Mucosa of stomach (tissue), 1 donor: ENCODE data around the gene LGALS16.
"Not testable (repeated sequence)": the region's sequence is repeated elsewhere in the genome, so short reads cannot be mapped to it uniquely, and the experiment has no call there.

Experiments used
- H3K27me3 ChIP-seq: one replicate; pipeline ENCODE4 v1.7.0; 2013; ENCODE audit warnings: mild to moderate bottlenecking, low read length; ENCODE audit not compliant: control insufficient read depth, insufficient read depth
- H3K36me3 ChIP-seq: one replicate; pipeline ENCODE4 v1.7.0; 2013; ENCODE audit warnings: low read length; ENCODE audit not compliant: control insufficient read depth, insufficient read depth
- H3K4me1 ChIP-seq: one replicate; pipeline ENCODE4 v1.7.0; 2013; ENCODE audit warnings: mild to moderate bottlenecking, low read length; ENCODE audit not compliant: control insufficient read depth, insufficient read depth
- H3K4me3 ChIP-seq: one replicate; pipeline ENCODE4 v1.7.0; 2013; ENCODE audit warnings: low read length
- H3K9ac ChIP-seq: one replicate; pipeline ENCODE4 v1.7.0; 2013; ENCODE audit warnings: mild to moderate bottlenecking, low read length, moderate library complexity
- H3K9me3 ChIP-seq: one replicate; pipeline ENCODE4 v1.7.0; 2013; ENCODE audit warnings: mild to moderate bottlenecking, low read length, moderate library complexity; ENCODE audit not compliant: control insufficient read depth
- donor health status: Pancreatic carcinoma.

LGALS16 gene

DNA sequence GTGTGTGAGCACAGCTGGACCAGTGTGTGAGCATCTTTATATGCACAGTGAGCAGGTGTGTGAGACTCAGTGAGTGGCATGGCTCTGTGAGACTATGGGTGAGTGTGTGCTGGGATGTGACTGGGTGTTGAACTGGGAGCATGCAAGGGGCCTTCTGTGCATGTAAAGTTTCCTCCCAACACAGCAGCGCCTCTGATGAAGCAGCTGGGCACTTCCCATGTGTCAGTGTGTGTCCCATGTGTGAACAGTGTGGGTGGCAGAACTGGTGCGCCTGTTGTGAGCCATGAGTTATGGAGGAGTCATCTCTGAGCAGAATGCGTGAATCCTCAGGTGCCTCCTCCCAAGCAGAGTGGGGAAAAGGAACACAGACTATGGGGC is 24.1 kb downstream of the LGALS16 start:
- Histone ChIP-seq H3K4me3 (no peak overlapping the region), H3K27me3 (no peaks in the 10 kb centered on the region), H3K9ac (no peak overlapping the region)

DNA sequence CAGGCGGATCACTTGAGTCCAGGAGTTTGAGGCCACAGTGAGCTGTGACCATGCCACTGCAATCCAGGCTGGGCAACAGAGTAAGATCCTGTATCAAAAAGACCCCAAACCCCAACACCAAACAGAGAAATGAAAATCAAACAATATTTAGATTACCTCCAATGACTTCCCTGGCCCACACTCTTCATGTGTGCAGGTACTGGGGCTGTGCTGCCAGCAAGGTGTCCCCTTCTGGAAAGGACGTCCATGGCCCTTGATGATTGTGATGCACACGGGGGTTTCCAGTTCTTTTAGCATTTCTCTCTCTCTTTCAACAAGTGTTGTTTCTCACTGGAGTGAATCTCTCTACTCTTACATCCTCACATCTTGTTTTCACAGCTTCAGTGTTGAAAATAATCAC is 24.9 kb downstream of the LGALS16 start:
- H3K27me3 ChIP-seq: no peaks in the 10 kb centered on the region
- H3K4me3 ChIP-seq: no peak overlapping the region
- no peak overlapping the region for H3K9ac ChIP-seq
- H3K4me1 ChIP-seq: no peaks in the 10 kb centered on the region
- no peaks in the 10 kb centered on the region for H3K9me3 ChIP-seq
- H3K36me3 ChIP-seq: no peaks in the 10 kb centered on the region

More for the DNA sequence above, 24.1 kb downstream of the LGALS16 start:
- H3K36me3 ChIP-seq: no peaks in the 10 kb centered on the region
- no peaks in the 10 kb centered on the region for H3K9me3 ChIP-seq
- H3K4me1 ChIP-seq: no peaks in the 10 kb centered on the region

DNA sequence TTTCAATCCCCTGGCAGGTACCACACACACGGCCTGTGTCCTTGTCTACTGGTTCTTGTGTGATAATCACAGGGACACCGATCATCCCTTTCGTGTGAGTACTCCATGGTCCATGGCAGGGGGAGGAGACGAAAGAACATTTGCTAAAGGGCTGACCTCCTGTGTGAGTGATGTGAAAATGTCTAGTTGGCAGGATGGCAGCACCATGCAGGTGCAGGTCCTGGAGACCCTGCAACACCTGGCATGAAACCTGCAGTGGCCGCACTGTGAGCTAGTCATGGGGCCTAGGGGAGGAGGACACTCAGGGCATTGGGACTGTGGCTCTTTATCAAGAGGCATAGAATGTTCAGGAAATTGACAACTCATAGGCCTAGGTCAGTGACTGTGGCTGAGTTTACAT is 25.7 kb downstream of the LGALS16 start:
- Histone ChIP-seq H3K27me3 (no peaks in the 10 kb centered on the region), H3K4me1 (no peaks in the 10 kb centered on the region), H3K36me3 (no peaks in the 10 kb centered on the region), H3K9me3 (no peaks in the 10 kb centered on the region), H3K4me3 (no peak overlapping the region), H3K9ac (no peak overlapping the region)

DNA sequence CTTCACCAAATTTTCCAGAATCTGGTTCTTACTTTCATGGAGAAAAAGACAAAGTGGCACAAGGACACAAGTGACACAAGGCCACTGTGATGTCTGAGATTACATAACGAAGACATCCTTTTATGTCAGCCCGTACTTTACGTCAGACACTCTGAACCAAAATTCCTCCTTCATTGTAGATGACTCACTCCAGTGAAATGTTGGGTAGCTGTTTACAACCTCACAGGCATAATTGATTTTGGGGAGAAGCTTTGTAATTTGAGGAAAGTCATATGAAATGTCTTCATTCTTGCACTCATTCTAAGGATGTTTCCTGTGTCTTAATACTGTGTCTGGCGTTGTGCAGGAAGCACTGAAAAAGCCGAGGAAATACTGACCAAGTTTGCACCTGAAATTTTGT is 28.6 kb downstream of the LGALS16 start:
- Histone ChIP-seq H3K4me1 (no peaks in the 10 kb centered on the region), H3K4me3 (no peak overlapping the region), H3K36me3 (no peaks in the 10 kb centered on the region), H3K9ac (no peak overlapping the region), H3K27me3 (no peaks in the 10 kb centered on the region), H3K9me3 (no peaks in the 10 kb centered on the region)

DNA sequence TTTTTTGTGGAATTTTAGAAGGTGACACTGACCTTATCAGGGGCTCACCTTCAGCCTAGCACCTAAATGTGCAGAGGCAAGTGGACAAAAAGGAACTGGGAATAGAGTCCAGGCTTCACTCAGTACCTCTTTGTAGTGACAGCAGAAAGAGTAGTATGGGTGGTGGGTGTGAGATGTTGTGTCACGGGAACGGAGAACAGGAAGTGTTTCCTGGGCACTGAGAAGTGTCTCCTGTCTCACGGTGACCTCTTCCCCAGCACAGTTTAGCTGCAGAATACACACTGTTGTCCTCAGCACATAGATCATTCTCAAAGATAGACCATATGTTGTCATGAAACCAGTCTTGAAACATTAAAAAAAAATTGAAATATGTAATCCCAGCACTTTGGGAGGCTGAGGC is 31.0 kb downstream of the LGALS16 start:
- Histone ChIP-seq H3K9me3 (no peaks in the 10 kb centered on the region), H3K9ac (no peak overlapping the region), H3K4me1 (no peaks in the 10 kb centered on the region), H3K36me3 (no peaks in the 10 kb centered on the region), H3K27me3 (no peaks in the 10 kb centered on the region), H3K4me3 (no peak overlapping the region)

DNA sequence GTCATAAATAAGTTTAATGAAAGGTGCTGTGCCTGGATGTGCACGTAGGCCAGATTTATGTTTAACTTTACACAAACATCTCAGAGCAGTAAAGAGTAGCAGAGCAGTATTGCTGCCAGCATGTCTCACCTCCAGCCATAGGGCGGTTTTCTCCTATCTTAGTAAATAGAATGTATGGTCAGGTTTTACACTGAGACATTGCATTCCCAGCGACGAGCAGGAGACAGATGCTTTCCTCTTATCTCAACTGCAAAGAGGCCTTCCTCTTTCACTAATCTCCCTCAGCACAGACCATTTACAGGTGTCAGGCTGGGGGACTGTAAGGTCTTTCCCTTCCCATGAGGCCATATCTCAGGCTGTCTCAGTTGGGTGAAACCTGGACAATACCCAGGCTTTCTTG is 32.9 kb downstream of the LGALS16 start:
- not testable (repeated sequence) for H3K27me3 ChIP-seq, H3K4me1 ChIP-seq, H3K9me3 ChIP-seq

DNA sequence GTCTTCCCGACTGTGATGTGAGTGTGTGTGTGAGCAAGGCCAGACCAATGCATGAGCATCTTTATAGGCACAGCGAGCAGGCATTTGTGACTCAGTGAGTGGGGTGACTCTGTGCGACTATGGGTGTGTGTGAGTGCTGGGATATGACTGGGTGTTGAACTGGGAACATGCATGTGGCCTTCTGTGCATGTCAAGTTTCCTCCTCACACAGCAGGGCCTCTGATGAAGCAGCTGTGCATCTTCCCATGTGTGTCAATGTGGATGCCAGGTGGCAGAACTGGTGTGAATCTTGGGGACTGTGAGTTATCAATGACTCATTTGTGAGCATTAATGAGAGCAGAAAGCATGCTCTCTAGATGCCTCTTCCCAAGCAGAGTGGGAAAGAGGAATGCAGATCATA is 36.5 kb downstream of the LGALS16 start:
- Histone ChIP-seq H3K27me3 (no peaks in the 10 kb centered on the region), H3K36me3 (no peaks in the 10 kb centered on the region), H3K4me3 (no peak overlapping the region), H3K9ac (no peak overlapping the region), H3K9me3 (no peaks in the 10 kb centered on the region), H3K4me1 (no peaks in the 10 kb centered on the region)

More for the DNA sequence above, 32.9 kb downstream of the LGALS16 start:
- H3K4me3 ChIP-seq, H3K9ac ChIP-seq, H3K36me3 ChIP-seq: not testable (repeated sequence)

DNA sequence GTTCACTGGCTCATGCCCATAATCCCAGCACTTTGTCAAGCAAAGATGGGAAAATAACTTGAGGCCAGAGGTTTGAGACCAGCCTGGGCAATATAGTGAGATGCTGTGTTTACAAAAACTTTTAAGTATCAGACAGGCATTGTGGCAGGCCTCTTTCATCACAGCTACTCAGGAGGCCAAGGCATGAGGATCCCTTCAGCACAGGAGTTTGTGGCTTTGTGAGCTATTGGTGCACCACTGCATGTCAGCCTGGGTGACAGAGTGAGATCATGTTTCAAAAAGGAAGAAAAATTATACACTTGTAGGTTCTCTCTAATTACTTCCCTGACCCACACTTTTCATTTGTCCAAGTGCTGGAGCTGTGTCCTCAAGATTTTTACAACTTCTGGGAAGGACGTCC is 37.1 kb downstream of the LGALS16 start:
- Histone ChIP-seq H3K36me3 (no peaks in the 10 kb centered on the region), H3K9ac (no peak overlapping the region), H3K4me1 (no peaks in the 10 kb centered on the region), H3K9me3 (no peaks in the 10 kb centered on the region), H3K27me3 (no peaks in the 10 kb centered on the region), H3K4me3 (no peak overlapping the region)

DNA sequence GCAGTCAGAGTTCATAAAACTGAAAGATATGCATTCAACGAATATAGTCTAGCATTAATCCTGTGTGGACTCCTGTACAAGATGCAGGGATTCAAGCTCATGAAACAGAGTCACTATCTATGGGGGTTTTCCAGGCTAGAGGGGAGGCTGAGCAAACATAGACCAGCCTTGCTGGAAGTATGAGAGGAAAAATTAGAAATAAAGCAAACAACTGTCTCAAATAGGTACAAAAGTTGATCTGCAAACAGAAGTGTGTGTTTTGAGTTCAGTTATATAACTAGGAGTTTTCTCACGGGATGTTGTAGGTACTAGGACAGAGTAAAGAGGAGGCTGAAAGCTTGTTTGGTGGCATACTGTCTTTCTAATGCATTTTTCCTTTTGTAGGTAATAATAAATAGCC is 40.0 kb downstream of the LGALS16 start:
- H3K4me3 ChIP-seq: no peak overlapping the region
- no peaks in the 10 kb centered on the region for H3K27me3 ChIP-seq
- no peak overlapping the region for H3K9ac ChIP-seq

DNA sequence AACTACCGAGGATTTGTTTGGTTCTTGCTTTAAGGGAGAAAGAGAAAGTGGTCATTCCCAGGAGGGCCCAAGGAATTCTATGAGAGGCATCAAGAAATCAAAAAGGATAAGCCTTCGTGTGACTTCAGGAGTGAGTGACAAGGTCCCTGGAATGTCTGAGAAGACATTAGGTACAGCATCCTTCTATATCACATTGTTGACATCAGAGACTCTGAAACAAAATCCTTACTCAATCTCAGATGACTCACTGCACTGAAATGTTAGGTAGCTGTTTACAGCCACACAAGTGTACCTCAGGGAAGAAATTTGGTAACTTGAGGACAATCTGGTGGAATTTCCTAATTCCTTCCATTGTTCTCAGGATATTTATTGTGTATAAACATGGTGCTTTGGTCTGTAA is 40.7 kb downstream of the LGALS16 start:
- no peaks in the 10 kb centered on the region for H3K9me3 ChIP-seq
- H3K36me3 ChIP-seq: no peaks in the 10 kb centered on the region
- no peak overlapping the region for H3K9ac ChIP-seq
- no peaks in the 10 kb centered on the region for H3K27me3 ChIP-seq
- no peak overlapping the region for H3K4me3 ChIP-seq
- no peaks in the 10 kb centered on the region for H3K4me1 ChIP-seq

More for the DNA sequence above, 40.0 kb downstream of the LGALS16 start:
- no peaks in the 10 kb centered on the region for H3K36me3 ChIP-seq
- H3K9me3 ChIP-seq: no peaks in the 10 kb centered on the region
- H3K4me1 ChIP-seq: no peaks in the 10 kb centered on the region

DNA sequence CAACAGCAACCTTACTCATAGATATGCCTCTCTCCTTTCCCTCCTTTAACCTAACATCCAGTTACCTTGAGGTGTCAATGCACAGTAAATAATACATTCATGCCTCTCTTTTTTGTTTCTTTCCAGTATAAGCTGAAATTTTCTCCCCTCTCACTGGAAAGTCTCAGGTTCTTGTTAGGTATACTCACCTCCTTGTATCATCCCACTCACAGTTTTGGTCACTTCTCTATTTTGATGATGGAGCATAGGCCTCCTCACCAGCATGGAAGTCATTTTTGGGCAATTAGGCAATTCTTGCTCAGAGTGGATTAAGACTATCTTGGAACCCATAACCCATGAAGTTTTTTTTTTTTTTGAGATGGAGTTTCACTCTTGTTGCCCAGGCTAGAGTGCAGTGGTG is 42.8 kb downstream of the LGALS16 start:
- Histone ChIP-seq H3K36me3 (no peaks in the 10 kb centered on the region), H3K9ac (no peak overlapping the region), H3K4me1 (no peaks in the 10 kb centered on the region), H3K9me3 (no peaks in the 10 kb centered on the region), H3K27me3 (no peaks in the 10 kb centered on the region), H3K4me3 (no peak overlapping the region)

DNA sequence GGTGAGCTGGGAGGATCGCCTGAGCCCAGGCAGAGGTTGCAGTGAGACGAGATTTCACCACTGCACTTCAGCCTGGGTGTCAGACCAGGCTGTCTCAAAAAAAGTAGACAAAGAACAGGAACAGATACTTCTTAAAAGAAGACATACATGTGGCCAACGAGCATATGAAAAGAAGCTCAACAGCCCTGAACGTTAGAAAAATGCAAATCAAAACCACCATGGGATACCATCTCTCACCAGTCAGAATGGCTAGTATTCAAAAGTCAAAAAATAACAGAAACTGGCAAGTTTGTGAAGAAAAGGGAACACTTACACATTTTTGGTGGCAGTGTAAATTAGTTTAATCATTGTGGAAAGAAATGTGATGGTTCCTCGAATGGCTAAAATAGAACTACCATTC is 45.6 kb downstream of the LGALS16 start:
- no peaks in the 10 kb centered on the region for H3K27me3 ChIP-seq
- H3K9me3 ChIP-seq: no peaks in the 10 kb centered on the region
- H3K4me3 ChIP-seq: no peak overlapping the region

DNA sequence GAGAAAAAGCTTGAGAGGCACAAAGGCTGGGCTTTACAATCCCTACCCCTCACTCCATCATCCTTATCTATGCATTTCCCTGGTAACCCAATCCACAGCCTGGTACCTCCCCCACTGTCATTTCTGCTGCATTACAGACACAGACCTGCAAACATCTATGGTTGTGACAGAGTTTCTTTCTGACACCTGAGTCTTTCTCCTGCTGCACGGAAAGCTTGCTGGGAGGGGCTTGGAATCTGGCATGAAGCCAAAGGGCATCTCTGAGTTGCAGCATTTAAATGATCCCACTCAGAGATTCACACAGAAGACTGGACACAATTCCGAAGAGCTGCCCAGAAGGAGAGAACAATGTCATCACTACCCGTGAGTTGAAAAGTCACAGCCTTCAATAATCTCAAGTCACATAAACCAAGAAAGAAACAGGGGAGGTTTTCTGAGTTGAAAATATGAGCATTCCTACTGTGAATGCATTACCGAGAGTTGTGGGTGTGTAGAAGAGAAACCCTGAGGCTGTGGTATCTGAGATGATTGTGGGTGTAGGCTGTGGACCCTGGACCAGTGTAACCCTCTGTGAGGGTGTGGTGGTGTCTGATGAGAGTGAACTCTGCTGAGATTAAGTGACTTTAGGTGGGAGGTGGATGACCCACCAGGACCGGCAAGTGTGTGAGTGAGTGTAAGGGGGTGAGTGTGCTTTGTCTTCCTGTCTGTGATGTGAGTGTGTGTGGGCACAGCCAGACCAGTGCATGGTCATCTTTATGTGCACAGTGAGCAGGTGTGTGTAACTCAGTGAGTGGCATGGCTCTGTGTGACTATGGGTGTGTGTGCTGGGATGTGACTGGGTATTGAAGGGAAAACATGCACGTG is 48.7 kb downstream of the LGALS16 start, which contains the start of gene LGALS14:
Gene LGALS14, plus strand, starts transcription at position 301 of the 864 bp plus-strand sequence. Its CDS starts 48 bp downstream, at position 349.
- no peak within 1 kb of the TSS for H3K4me3 ChIP-seq
- no peak within 1 kb of the TSS for H3K9ac ChIP-seq
- H3K9me3 ChIP-seq: no peaks in the 10 kb centered on the region
- H3K36me3 ChIP-seq: no peaks in the 10 kb centered on the region
- no peaks in the 10 kb centered on the region for H3K27me3 ChIP-seq
- no peaks in the 10 kb centered on the region for H3K4me1 ChIP-seq

More for the DNA sequence above, 45.6 kb downstream of the LGALS16 start:
- H3K36me3 ChIP-seq: no peaks in the 10 kb centered on the region
- no peak overlapping the region for H3K9ac ChIP-seq
- H3K4me1 ChIP-seq: no peaks in the 10 kb centered on the region
